Tibial nerve (tissue), 4 donors: Measurements from ENCODE around the gene MED12.

ENCODE experiments used
- EP300 ChIP-seq, 2 donors: sonication (generic); formaldehyde crosslinking; IDR thresholded peaks; one replicate each; pipeline ENCODE4 v1.6.1; 2017; ENCODE audit warnings: antibody characterized with exemption in 2 of 2, mild to moderate bottlenecking in 1 of 2
- POLR2A ChIP-seq, 2 donors: fragments of 450-650 bp; IDR thresholded peaks; one replicate each; pipeline ENCODE4 v1.6.1; 2017; ENCODE audit warnings: antibody characterized with exemption in 2 of 2, mild to moderate bottlenecking in 2 of 2, moderate library complexity in 2 of 2
- TF ChIP-seq, protein P1 (sequence below), 5 experiments: fragments of 200-600 bp in 3 of 5; fragments of 450-650 bp in 2 of 5; sonication (generic) in 3 of 5; IDR thresholded peaks; one replicate each; pipeline ENCODE4 v1.5.1; 2016 to 2019; ENCODE audit warnings: antibody characterized with exemption in 5 of 5, mild to moderate bottlenecking in 3 of 5, moderate library complexity in 2 of 5

DNA sequence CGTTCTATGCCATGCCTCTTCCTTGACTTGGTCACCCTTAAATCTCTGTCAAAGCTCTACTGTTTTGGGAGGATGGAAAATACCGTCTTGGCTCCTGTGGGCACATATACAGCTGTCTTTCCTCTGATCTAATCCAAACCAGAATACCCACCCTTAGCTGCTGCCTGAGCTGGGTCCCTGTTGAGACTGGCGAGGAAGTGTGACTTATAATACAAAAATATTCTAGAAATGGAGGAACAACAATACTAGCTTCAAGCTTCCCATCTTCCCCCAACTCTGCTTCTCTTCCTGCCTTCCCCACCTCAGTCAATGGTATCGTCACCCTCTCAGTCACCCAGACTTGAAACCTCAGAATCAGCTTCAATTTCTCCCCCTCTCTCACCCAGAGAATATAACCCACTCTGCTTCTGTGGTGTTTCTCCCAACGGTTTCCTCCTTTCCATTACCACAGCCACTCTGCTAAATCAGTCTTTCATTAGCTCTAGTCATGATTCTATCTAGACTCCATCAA is 6.4 kb upstream of the MED12 start:
- TF ChIP-seq, protein P1, sequence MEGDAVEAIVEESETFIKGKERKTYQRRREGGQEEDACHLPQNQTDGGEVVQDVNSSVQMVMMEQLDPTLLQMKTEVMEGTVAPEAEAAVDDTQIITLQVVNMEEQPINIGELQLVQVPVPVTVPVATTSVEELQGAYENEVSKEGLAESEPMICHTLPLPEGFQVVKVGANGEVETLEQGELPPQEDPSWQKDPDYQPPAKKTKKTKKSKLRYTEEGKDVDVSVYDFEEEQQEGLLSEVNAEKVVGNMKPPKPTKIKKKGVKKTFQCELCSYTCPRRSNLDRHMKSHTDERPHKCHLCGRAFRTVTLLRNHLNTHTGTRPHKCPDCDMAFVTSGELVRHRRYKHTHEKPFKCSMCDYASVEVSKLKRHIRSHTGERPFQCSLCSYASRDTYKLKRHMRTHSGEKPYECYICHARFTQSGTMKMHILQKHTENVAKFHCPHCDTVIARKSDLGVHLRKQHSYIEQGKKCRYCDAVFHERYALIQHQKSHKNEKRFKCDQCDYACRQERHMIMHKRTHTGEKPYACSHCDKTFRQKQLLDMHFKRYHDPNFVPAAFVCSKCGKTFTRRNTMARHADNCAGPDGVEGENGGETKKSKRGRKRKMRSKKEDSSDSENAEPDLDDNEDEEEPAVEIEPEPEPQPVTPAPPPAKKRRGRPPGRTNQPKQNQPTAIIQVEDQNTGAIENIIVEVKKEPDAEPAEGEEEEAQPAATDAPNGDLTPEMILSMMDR (IDR thresholded peaks at IDR 0.05) = no peak
- TF ChIP-seq POLR2A (IDR thresholded peaks at IDR 0.05) = no peak
- no peak for TF ChIP-seq EP300 (IDR thresholded peaks at IDR 0.05)
